Ureter (tissue), 1 donor: ENCODE results near the gene CHST8. TPM values are rescaled to one million over a fixed set of nuclear protein-coding genes. Genes with fewer than 3 reads are reported as not detected.
"Not testable (repeated sequence)": the region's sequence is repeated elsewhere in the genome, so short reads cannot be mapped to it uniquely, and the experiment has no call there.

Experiments used
- DNase-seq: peaks from one replicate; pipeline ENCODE4 v3.0.0-alpha.2; 2020; ENCODE audit warnings: low spot score
- total RNA-seq: library from RNA; stranded (reverse); gene quantifications from one replicate; pipeline ENCODE4 v1.2.4, GENCODE V29; 2023
- donor health status: DM: yes; HTN: yes; CAD: no.

Gene CHST8
- total RNA-seq, 1 donor from 2014 or later: 0.89 TPM

DNA sequence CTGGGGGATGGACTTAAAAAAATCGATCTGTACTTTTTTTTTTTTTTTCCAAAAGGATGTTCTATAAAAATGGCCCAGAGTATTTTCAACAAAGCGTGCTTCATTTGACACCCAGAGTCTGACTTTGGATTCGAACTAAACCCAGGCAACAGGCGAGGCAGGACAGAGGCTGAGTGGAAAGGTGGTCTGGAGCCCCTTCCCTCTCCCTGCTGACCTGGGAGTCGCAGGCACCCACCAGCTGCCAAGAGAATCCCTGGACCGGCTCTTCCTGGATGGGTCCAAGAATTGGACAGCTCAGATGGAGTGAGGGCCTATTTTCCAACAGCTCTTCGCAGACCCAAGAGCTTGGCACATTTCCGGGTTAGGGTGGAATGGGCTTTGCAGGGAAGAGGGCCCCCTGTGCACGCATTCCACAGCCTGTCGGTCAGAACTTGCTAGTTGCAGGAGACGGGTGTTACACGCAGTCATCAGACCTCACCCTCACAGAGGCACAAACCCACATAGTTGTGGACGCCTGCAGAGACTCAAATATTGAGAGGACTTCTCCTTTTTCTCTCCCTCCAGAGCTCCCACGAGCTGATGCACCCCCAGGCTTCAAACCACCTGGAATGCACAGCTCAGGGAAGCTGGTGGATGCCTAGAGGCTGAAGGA lies 190.1 kb downstream of the CHST8 start:
- no peak for DNase-seq

DNA sequence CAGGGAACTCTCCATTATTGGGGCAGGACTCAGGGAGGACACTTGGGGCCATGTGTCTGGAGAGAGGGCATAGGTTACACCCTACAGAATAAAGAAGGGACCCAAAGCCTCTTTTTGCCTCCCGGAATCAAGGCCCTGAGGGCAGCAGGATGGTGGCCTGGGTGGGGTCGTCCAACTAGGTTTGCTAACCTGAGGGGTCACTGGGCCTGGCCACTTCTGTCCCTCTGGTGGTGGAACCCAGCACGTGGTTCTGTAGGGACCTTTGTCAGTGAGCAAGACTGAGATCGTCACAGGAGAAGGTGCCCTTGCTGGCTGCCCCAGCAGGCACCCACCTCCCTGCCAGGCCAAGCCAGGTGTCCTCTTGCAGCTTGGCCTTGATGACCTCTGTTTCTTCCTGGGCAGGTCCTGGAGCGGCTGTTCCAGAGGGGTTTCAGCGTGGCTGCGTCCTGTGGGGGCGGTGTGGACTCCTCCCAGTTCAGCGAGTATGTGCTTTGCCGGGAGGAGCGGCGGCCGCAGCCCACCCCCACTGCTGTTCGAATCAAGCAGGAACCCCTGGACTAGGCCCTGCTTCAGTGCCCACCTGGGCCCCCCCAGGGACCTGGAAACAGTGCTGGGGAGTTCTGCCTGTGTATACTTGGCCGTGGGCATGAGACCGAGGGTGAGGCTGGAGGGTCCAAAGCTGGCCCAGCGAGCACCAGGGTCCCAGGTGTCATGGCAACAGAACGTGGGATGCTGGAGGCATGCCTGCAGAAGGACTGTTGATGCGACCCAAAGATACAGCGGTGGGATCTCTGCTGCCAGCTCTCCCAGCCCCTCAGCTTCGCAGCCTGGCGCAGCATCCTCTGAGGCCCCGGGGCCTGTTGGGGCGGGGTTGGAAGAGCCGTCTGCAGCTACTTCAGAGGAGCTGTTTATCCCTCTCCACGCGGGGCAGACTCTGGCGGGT lies 190.9 kb downstream of the CHST8 start:
- DNase-seq: no peak

DNA sequence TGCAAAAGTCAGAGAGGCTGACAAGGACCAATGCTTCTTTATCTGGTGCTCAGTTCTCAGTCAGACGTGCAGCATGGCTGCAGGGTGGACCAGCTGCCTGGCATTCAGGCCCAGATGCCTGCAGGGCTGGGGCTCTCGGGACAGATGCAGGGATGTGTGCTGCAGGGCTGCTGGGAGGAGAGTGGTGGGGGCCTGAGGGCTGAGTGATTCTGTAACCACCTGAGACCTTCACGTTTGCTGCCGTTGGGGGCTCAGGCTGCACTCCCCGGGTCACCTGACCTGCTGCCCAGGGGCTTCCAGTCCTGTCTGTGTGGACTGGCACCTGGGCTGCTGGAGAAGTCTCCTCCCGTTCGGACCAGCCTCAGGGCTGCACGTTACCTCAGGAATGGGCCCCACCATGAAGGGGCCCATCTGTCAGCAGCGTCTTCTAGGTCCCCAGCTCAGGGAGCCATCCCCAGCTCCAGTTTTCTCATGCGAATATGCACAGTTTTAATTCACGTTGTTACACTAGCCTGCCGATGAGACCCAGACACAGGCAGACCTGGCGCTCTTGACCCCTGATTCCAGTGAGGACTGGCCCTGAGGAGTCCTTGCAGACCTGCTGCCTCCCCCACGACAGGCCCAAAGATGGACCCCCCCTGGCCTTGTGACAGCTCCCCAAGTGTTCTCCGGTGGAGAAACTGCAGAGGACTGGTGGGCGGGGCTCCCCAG lies 191.8 kb downstream of the CHST8 start:
- no peak for DNase-seq

DNA sequence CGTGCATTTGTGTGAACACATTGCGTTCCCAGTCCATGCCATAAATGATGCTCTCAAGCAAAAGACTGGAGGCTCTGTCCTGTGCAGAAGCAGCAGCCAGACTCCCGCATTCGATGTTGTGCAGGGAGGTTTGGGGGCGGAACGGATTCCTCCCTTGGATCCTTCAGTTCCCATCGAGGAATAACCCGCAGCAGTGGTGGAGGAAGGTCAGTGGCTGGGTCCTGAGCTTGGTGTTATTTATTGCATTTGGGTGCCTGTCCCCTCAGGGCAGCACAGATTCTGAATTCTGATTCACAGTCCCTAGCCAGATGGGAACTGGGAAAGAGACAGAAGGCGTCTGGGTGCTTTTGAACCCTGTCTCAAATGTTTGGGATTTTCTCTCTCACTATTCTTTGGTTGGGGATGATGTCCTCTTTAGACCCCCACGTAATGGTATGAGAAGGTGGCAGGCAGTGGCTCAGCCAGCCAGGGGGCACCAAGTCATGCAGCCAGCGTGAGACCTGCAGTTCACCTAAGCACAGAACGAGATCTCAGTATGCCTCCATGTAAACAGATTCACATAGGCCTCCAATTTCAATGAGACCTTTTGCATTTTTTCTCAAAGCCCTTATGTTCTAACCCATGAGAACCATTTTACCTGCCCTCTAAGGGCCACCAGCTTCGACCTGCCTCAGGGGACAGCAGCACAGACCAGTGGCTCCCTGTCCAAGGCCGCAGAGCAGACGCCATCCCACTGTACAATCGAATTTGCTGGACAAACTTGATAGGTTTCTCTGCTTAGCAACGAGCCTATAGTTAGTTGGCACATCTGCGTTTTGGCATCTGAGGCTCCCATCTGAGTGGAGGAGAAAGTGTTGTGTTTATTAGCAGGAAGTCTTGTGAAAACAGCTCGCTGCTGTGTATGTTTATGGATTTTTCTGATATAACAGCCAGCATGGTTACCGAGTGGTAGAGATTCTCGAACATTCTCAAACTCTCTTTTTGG lies 192.7 kb downstream of the CHST8 start:
- DNase-seq: no peak

DNA sequence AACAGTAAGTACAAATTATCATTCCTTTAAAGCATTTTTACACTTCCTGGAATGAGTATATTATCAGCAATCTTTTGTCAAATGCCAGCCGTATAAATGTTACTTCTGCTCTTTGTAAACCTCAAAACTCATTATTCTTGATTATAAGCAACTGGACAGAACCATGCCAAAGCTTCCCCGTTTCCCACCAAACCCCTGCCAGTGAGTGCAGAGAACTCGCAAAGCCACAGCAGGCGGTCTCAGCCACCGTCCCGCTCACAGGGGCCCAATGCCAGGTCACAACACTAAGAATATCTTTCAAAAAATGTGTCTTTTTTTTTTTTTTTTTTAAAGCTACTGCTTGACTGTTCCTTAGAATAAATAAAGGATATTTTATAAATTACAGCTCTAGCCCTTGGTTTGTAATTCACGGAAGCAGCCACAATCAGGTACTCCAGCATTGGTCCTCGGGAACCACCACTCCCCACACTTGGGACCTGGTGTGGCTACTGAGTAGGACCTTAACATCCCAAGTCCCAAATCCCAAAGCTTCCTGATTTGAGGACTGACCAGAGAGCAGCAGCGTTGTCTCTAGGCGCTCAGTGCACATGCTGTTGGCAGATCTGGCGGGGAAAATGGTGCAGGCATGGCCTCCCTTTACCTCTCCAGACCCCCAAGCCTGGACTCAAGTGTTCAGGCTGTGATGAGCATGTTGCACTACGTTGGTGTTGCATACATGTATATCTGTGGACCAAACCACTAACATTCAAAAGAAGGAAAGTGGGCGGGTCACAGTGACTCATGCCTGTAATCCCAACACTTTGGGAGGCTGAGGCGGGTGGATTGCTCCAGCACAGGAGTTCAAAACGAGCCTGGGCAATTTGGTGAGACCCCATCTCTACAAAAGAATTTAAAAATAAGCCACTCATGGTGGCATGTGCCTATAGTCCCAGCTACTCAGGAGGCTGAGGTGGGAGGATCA lies 193.9 kb downstream of the CHST8 start:
- no peak for DNase-seq

DNA sequence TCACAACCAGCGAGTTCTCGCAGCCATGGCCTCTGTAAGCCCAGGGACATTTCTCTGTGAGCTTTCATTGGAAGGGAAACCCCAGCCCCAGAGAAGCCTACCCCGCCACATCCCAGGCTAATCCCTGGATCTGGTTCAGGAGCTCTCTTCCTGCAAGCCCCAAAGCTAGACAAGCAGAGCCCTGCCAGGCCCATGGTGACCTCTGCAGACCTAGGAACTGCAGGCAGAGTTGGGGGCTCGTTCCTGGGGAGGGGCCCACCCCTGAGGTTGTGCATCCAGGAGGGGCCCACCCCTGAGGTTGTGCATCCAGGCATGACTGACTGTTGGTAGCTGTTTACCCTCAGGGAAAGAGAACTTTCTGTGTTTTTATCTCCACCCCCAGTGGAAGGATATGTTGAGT lies 196.7 kb downstream of the CHST8 start:
- no peak for DNase-seq

DNA sequence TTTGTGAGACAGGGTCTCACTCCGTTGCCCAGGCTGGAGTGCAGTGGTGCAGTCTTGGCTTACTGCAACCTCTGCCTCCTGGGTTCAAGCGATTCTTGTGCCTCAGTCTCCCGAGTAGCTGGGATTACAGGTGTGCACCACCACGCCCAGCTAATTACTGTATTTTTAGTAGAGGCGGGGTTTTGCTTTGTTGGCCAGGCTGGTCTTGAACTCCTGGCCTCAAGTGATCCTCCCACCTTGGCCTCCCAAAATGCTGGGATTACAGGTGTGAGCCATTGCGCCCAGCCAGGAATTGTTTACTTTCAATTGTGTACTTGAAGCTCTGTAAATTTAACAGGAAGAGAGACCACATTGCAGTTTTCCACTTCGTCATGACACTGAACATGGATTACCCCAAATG lies 197.3 kb downstream of the CHST8 start:
- DNase-seq: not testable (repeated sequence)

DNA sequence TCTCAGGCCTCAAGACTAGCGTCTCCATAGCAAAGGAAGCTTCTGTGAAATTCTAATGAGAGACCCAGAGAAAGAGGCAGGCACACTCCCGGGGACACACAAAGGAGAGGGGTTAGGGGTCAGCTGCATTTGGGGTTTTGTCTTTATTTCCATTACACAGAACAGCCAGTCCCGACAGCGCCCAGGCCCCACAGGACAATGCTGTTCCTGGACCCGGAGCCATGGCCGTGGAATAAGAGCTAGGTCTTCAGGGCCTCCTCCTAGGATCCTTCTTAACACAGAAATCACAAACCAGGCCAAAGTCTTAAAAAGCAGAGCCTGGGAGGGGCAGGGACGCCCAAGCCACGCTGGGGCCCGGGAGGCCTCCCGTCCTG lies 197.7 kb downstream of the CHST8 start:
- no peak for DNase-seq

DNA sequence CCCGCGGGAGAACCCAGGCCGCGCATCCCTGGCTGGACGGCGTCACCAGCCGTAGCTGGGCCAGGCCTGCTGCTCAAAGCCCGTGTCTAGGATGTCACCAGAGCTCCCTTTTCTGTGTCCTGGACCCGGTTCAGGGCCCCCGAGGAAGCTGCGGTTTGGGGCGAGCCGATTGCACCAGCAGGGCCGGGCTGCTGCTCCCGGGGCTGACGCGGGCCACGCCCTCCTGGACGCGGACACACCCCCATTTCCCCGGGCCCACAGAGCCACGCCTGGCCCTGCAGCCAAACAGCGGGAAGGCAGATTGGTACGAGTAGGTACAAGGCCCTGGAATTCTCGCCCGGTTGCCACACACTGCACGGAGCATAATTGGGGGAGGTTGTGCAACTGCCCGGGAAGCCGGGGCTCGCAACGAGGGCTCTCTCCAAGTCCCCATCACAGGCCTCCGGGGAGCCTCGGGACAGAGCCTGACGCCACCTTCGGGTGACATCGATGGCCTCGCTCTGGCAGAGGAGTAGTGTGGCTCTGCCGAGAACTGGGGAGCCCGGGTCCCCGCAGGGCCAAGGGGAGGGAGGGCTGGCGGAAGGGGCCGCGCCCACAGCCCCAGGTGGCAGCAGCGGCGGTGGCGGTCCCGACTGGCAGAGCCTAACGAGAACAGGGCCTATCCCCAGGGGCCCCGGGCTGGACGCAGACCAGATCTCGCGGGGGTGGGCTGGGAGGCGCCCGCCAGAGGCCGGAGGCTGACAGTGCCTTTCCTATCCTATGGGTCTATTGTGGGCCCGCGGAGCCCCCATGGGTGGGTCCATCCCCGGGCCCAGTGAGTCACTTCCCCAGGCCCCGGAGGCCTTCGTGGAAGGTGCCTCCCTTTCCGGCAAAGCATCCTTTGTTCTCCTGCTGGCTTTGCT lies 198.4 kb downstream of the CHST8 start:
- DNase-seq: peak; percentile 91

DNA sequence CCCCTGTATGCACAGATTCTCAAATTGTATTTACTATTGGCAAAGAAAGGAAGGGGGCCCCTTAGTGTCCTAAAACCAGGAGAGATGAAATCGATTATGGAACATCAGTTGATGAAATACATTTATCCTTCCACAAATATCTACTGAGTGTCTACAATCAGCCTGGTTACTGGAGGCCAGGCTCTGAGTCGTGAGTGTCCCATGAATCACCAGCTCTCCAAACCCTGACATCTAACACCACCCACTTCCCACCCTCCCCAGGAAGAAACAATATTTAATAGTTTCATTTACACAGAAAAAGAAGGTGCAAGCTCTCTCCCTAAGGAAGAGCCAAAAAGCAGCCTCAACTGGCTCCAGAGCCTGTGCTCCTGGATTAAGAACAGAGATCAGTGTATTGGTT lies 200.1 kb downstream of the CHST8 start:
- DNase-seq: peak; percentile 8

Other genes starting within 250 kb of the CHST8 start
- 31.3 TPM for gene CEBPG, start 248.2 kb upstream of the CHST8 start, total RNA-seq
- gene PEPD, start 100.2 kb upstream of the CHST8 start, total RNA-seq: 86.6 TPM
- gene KCTD15, start 174.9 kb downstream of the CHST8 start, total RNA-seq: 49.3 TPM